Measurements from ENCODE around the gene FAM107A. TPM values are rescaled to one million over a fixed set of nuclear protein-coding genes. Genes with fewer than 3 reads are reported as not detected.

Gene FAM107A
- total and polyA plus RNA-seq, 7 donors, result 10.8 to 24.0 (median 18.4) TPM

- H3K27me3 ChIP-seq (ENCODE audit: insufficient read depth in 3 of 3, low read length in 2 of 3), result no peaks in the 10 kb centered on the region
- H3K4me3 ChIP-seq, result no peak overlapping the region
- no peaks in the 10 kb centered on the region for H3K9me3 ChIP-seq
- H3K4me1 ChIP-seq, result no peaks in the 10 kb centered on the region
- WGBS, 3 donors, result 28 to 35% (median 29%) methylated on average over 17 of the region's 17 CpGs
- no peak overlapping the region for H3K27ac ChIP-seq
- ATAC-seq (peak; percentile 73 to 87 (median 77)), DNase-seq (peak; percentile 74 to 84)
- intact Hi-C loops (cut with DNase I), result no loop called here
- peak; percentile 95 for TF ChIP-seq CTCF (IDR thresholded peaks at IDR 0.05)
- no peaks in the 10 kb centered on the region for H3K36me3 ChIP-seq (ENCODE audit: insufficient read depth in 1 of 2, low read depth in 1 of 2)
Measured at GRCh38 chr3:58568572-58569286, 8.5 kb downstream of the FAM107A start.

- H3K4me1 ChIP-seq, result no peaks in the 10 kb centered on the region
- no peak overlapping the region for H3K27ac ChIP-seq
- no peak for ATAC-seq
- TF ChIP-seq CTCF (IDR thresholded peaks at IDR 0.05), result no peak
- no peaks in the 10 kb centered on the region for H3K9me3 ChIP-seq
- DNase-seq, result no peak
- intact Hi-C loops (cut with DNase I), result loop anchor here (1.0 kb wide), 2 partner anchors 62 to 63 kb away; no protein-coding TSS in a partner anchor
- no peaks in the 10 kb centered on the region for H3K36me3 ChIP-seq (ENCODE audit: insufficient read depth in 1 of 2, low read depth in 1 of 2)
- H3K4me3 ChIP-seq, result no peak overlapping the region
- no peaks in the 10 kb centered on the region for H3K27me3 ChIP-seq (ENCODE audit: insufficient read depth in 3 of 3, low read length in 2 of 3)
- 87 to 89% (median 88%) methylated on average over 7 of the region's 7 CpGs for WGBS, 3 donors
Measured at GRCh38 chr3:58567251-58567515, 10.0 kb downstream of the FAM107A start.

- intact Hi-C loops (cut with DNase I), result loop anchor here (1.0 kb wide), 2 partner anchors 63 to 64 kb away; no protein-coding TSS in a partner anchor
- no peak for ATAC-seq
- no peak for TF ChIP-seq CTCF (IDR thresholded peaks at IDR 0.05)
- Histone ChIP-seq H3K27ac (no peak overlapping the region), H3K4me3 (no peak overlapping the region), H3K27me3 (ENCODE audit: insufficient read depth in 3 of 3, low read length in 2 of 3) (no peaks in the 10 kb centered on the region), H3K4me1 (no peaks in the 10 kb centered on the region), H3K36me3 (ENCODE audit: insufficient read depth in 1 of 2, low read depth in 1 of 2) (no peaks in the 10 kb centered on the region), H3K9me3 (no peaks in the 10 kb centered on the region)
- no peak for DNase-seq
- WGBS, 3 donors, result 81 to 88% (median 88%) methylated on average over 8 to 9 of the region's 9 CpGs
Measured at GRCh38 chr3:58566398-58567250, 10.6 kb downstream of the FAM107A start.

GRCh38 chr3:58565621-58566397, 11.4 kb downstream of the FAM107A start:
- DNase-seq, result no peak
- no peaks in the 10 kb centered on the region for H3K9me3 ChIP-seq
- TF ChIP-seq CTCF (IDR thresholded peaks at IDR 0.05), result no peak
- intact Hi-C loops (cut with DNase I), result no loop called here
- no peak overlapping the region for H3K27ac ChIP-seq
- no peak for ATAC-seq
- H3K4me1 ChIP-seq, result no peaks in the 10 kb centered on the region
- no peak overlapping the region for H3K4me3 ChIP-seq
- no peaks in the 10 kb centered on the region for H3K27me3 ChIP-seq (ENCODE audit: insufficient read depth in 3 of 3, low read length in 2 of 3)
- 87 to 93% (median 91%) methylated on average over 12 of the region's 12 CpGs for WGBS, 3 donors
- no peaks in the 10 kb centered on the region for H3K36me3 ChIP-seq (ENCODE audit: insufficient read depth in 1 of 2, low read depth in 1 of 2)
